Measurements from ENCODE around the gene RTRAF. TPM values are rescaled to one million over a fixed set of nuclear protein-coding genes. Genes with fewer than 3 reads are reported as not detected.

RTRAF gene
- total and polyA plus RNA-seq, 8 donors = 126 to 325 (median 268) TPM

- no peak overlapping the region for H3K4me3 ChIP-seq
- intact Hi-C loops (cut with DNase I) = no loop called here
- no peak for DNase-seq
- H3K36me3 ChIP-seq = no peaks in the 10 kb centered on the region
- H3K27ac ChIP-seq = no peak overlapping the region
- no peaks in the 10 kb centered on the region for H3K9me3 ChIP-seq
- TF ChIP-seq CTCF (IDR thresholded peaks at IDR 0.05) = no peak
- ATAC-seq = no peak
- H3K4me1 ChIP-seq = peaks cover 2 to 8% of the 10 kb centered on the region in 2 donors
- H3K27me3 ChIP-seq = no peaks in the 10 kb centered on the region
Measured at GRCh38 chr14:52026901-52027300, 37.6 kb downstream of the RTRAF start.

- no peaks in the 10 kb centered on the region for H3K27me3 ChIP-seq
- no peaks in the 10 kb centered on the region for H3K36me3 ChIP-seq
- no peaks in the 10 kb centered on the region for H3K9me3 ChIP-seq
- no peak for ATAC-seq
- no peak for DNase-seq
- no peak for TF ChIP-seq CTCF (IDR thresholded peaks at IDR 0.05)
- H3K27ac ChIP-seq = peak overlapping the region in 1 of 2 donors; percentile 16
- H3K4me3 ChIP-seq = no peak overlapping the region
- H3K4me1 ChIP-seq = peaks cover 0 to 2% of the 10 kb centered on the region in 2 donors
- intact Hi-C loops (cut with DNase I) = no loop called here
Measured at GRCh38 chr14:52029881-52030280, 40.5 kb downstream of the RTRAF start.

GRCh38 chr14:52031781-52032180, 42.4 kb downstream of the RTRAF start:
- no peaks in the 10 kb centered on the region for H3K36me3 ChIP-seq
- DNase-seq (no peak), ATAC-seq (peak; percentile 59)
- peaks cover 0 to 2% of the 10 kb centered on the region in 2 donors for H3K4me1 ChIP-seq
- no peak for TF ChIP-seq CTCF (IDR thresholded peaks at IDR 0.05)
- no peak overlapping the region for H3K4me3 ChIP-seq
- H3K27ac ChIP-seq = peak overlapping the region in 1 of 2 donors; percentile 13
- no peaks in the 10 kb centered on the region for H3K27me3 ChIP-seq
- intact Hi-C loops (cut with DNase I) = no loop called here
- H3K9me3 ChIP-seq = no peaks in the 10 kb centered on the region

- Histone ChIP-seq H3K36me3 (no peaks in the 10 kb centered on the region), H3K27ac (no peak overlapping the region), H3K4me3 (no peak overlapping the region), H3K27me3 (no peaks in the 10 kb centered on the region), H3K4me1 (peaks cover 0 to 2% of the 10 kb centered on the region in 2 donors), H3K9me3 (no peaks in the 10 kb centered on the region)
- TF ChIP-seq CTCF (IDR thresholded peaks at IDR 0.05) = no peak
- intact Hi-C loops (cut with DNase I) = no loop called here
- ATAC-seq (peak; percentile 32), DNase-seq (no peak)
Measured at GRCh38 chr14:52032204-52032801, 43.0 kb downstream of the RTRAF start.

- H3K4me3 ChIP-seq = no peak overlapping the region
- no peaks in the 10 kb centered on the region for H3K9me3 ChIP-seq
- ATAC-seq (no peak), DNase-seq (no peak)
- intact Hi-C loops (cut with DNase I) = no loop called here
- peak overlapping the region in 1 of 2 donors; percentile 16 for H3K27ac ChIP-seq
- H3K36me3 ChIP-seq = no peaks in the 10 kb centered on the region
- H3K27me3 ChIP-seq = no peaks in the 10 kb centered on the region
- no peak for TF ChIP-seq CTCF (IDR thresholded peaks at IDR 0.05)
- H3K4me1 ChIP-seq = peaks cover 0 to 2% of the 10 kb centered on the region in 2 donors
Measured at GRCh38 chr14:52033101-52033642, 43.8 kb downstream of the RTRAF start.

All from left lung (tissue), 10 donors.